Calu3 (cell line): ENCODE data around the gene KIF16B. TPM values are rescaled to one million over a fixed set of nuclear protein-coding genes. Genes with fewer than 3 reads are reported as not detected.
"Not testable (repeated sequence)": the region's sequence is repeated elsewhere in the genome, so short reads cannot be mapped to it uniquely, and the experiment has no call there.

Experiments
- BruUV-seq: library from RNA; stranded (reverse); fragments of 400-500 nt; replicated peaks from 2 replicates; lab custom pipeline; 2021; lab: Mats Ljungman, UMichigan
- CTCF ChIA-PET: fragments of 300-600 bp; sonication (Branson Sonifier 250); formaldehyde crosslinking; loops from one replicate; lab custom pipeline; 2022; ENCODE audit warnings: antibody characterized with exemption; lab: Charles Lee
- DNase-seq: peaks from one replicate; pipeline ENCODE4 v3.0.0; 2022
- H3K27ac Mint-ChIP-seq: one replicate; pipeline ENCODE4 v1.8.0; 2022; ENCODE audit warnings: mixed read lengths; ENCODE audit not compliant: unreplicated experiment
- H3K27me3 Mint-ChIP-seq: one replicate; pipeline ENCODE4 v1.8.0; 2022; ENCODE audit warnings: mixed read lengths; ENCODE audit not compliant: unreplicated experiment
- H3K36me3 Mint-ChIP-seq: one replicate; pipeline ENCODE4 v1.8.0; 2022; ENCODE audit warnings: mild to moderate bottlenecking, moderate library complexity, mixed read lengths; ENCODE audit not compliant: insufficient read depth, unreplicated experiment
- H3K4me1 Mint-ChIP-seq: one replicate; pipeline ENCODE4 v1.8.0; 2022; ENCODE audit warnings: mild to moderate bottlenecking, low read depth, mixed read lengths; ENCODE audit not compliant: unreplicated experiment
- H3K4me3 Mint-ChIP-seq: one replicate; pipeline ENCODE4 v1.8.0; 2022; ENCODE audit warnings: mild to moderate bottlenecking, low read depth, moderate library complexity, mixed read lengths; ENCODE audit not compliant: unreplicated experiment
- H3K9me3 Mint-ChIP-seq: one replicate; pipeline ENCODE4 v1.8.0; 2022; ENCODE audit warnings: low read depth, mixed read lengths; ENCODE audit not compliant: unreplicated experiment
- intact Hi-C: fragments of 100-400 bp; cut with micrococcal nuclease; formaldehyde crosslinking; loops from one replicate; pipeline ENCODE4 v1.10.0; 2022; ENCODE audit not compliant: unreplicated experiment
- total RNA-seq: library from RNA; stranded (reverse); gene quantifications from 2 replicates; pipeline ENCODE4 v1.2.3, GENCODE V29; 2022
- TF ChIP-seq, protein P1 (sequence below): fragments of 200-600 bp; IDR thresholded peaks from one replicate; pipeline ENCODE4 v1.8.0; 2022; ENCODE audit warnings: antibody characterized with exemption; ENCODE audit not compliant: unreplicated experiment

Gene KIF16B
- total RNA-seq, 1 experiment from 2014 or later: 4.3 TPM

DNA sequence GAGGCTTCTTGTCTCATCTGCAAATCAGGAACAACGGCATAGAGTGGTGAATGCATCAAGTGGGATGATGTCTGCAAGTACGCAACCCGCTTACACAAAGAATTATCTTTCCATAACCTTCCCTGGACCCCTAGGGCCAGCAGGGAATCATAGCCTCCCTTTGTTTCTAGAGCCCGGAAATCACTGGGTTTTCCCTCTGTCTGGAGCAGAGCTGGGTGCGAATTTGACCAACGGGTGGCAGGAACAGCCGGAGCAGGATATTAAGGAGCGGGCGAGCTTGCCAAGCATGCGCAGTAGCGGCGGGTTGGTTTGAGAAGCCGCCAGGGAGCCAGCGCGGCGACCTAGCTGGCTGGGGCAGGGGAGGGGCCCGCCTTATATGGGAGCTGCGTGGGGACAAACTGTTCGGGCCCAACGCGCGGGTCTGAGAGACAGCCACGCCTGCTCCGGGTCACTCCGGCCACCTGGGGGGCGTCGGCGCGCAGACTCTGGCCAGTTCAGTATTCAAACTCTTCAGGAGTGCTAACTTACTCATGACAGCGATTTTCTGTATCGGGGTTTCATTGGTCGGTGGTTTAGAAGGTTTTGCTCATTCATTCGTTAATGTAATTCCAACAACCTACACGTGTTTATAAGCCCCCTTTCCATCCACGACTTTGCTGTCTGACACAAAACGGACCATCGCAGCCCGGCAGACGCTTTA, 1.6 kb upstream of the KIF16B start:
- TF ChIP-seq, protein P1, sequence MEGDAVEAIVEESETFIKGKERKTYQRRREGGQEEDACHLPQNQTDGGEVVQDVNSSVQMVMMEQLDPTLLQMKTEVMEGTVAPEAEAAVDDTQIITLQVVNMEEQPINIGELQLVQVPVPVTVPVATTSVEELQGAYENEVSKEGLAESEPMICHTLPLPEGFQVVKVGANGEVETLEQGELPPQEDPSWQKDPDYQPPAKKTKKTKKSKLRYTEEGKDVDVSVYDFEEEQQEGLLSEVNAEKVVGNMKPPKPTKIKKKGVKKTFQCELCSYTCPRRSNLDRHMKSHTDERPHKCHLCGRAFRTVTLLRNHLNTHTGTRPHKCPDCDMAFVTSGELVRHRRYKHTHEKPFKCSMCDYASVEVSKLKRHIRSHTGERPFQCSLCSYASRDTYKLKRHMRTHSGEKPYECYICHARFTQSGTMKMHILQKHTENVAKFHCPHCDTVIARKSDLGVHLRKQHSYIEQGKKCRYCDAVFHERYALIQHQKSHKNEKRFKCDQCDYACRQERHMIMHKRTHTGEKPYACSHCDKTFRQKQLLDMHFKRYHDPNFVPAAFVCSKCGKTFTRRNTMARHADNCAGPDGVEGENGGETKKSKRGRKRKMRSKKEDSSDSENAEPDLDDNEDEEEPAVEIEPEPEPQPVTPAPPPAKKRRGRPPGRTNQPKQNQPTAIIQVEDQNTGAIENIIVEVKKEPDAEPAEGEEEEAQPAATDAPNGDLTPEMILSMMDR: no peak
- H3K4me1 Mint-ChIP-seq: peaks cover 11% of the 10 kb centered on the region
- CTCF ChIA-PET: no interaction called here
- peak overlapping the region; percentile 69 for H3K4me3 Mint-ChIP-seq
- no peaks in the 10 kb centered on the region for H3K9me3 Mint-ChIP-seq
- intact Hi-C loops: no loop called here
- no TSS peak for BruUV-seq
- no peak overlapping the region for H3K27ac Mint-ChIP-seq
- peaks cover 8% of the 10 kb centered on the region for H3K36me3 Mint-ChIP-seq
- DNase-seq: peak; percentile 67
- no peaks in the 10 kb centered on the region for H3K27me3 Mint-ChIP-seq

DNA sequence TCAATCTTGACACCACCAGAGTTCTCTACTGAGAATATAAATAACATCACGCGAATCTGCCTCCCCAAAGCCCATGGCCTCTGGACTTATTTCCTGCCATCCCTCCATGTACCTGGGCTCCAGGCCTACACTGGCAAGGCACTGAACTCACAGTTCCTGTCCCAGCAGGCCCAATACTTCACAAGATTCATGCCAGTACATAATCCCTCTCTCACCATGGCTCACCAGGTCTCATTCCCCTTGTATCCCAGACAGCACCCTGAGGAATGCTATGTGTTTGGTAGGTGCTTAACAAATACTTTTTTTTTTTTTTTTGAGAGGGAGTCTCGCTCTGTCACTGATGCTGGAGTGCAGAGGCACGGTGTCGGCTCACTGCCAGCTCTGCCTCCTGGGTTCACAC, 1.9 kb downstream of the KIF16B start:
- Mint-ChIP-seq H3K27me3 (no peaks in the 10 kb centered on the region), H3K4me3 (no peak overlapping the region), H3K27ac (no peak overlapping the region), H3K4me1 (peaks cover 11% of the 10 kb centered on the region), H3K36me3 (peaks cover 8% of the 10 kb centered on the region), H3K9me3 (no peaks in the 10 kb centered on the region)
- TF ChIP-seq, protein P1: no peak
- intact Hi-C loops: no loop called here
- DNase-seq: no peak
- no TSS peak for BruUV-seq
- CTCF ChIA-PET: no interaction called here

DNA sequence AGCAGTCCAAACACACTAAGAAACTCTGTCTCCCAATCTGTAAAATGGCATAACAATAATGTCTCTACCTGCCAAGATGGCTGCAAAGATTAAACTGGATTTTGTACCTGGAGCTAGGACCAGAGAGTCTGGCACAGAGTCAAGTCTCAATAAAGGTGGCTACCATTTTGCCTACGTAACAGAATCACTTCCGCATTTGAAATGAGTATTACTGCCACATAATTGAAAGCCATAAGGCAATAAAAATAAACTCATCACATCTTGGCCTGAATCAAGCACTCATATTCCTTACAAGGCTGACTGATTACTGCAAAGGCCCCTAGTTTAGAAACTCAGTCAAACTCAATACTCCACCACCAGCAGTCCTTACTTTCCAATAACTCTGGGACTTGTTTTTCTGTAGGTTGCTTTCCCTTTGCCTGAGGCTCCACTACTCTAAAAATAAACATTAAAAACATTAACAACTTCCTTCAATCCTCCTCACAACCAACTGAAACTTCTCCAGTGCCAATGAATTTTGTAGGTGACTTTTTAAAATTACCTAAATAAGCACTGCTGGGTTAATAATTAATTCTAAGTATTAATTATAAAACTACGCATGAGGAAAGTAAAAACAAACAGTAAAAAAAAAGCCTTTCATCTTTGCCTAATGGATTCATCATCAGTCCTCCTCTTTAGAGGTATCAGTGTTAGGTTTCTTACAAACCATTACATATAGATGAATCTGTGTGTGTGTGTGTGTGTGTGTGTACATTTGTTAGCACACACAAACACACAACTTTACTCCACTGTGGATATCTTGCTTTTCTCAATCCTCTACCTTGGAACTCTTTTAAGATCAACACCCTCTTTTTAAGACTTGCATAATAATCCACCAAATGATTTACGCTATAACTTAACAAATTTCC, 3.7 kb downstream of the KIF16B start:
- BruUV-seq: no TSS peak
- CTCF ChIA-PET: no interaction called here
- intact Hi-C loops: no loop called here

DNA sequence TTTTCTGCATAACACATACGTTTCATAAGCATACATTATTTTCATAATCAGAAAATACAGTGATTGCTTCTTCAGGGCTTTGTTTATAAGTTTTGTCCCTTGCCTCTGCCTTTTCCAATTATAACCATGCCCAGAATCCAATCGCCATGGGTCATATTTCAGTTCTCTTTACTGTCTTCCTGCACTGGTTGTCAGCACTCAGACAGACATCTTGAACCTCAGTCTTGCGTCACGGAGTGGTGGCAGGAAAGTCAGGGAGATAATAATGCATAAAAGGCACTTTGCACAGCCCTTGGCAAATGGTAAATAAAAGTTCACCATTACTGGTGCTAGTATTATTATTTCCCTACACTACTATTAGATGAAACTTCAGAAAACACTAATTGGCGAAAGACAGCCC, 7.2 kb downstream of the KIF16B start:
- no peak for DNase-seq
- TF ChIP-seq, protein P1: no peak
- Mint-ChIP-seq H3K27ac (no peak overlapping the region), H3K4me1 (peaks cover 7% of the 10 kb centered on the region), H3K4me3 (no peak overlapping the region), H3K9me3 (no peaks in the 10 kb centered on the region), H3K27me3 (no peaks in the 10 kb centered on the region), H3K36me3 (no peaks in the 10 kb centered on the region)
- no TSS peak for BruUV-seq
- intact Hi-C loops: no loop called here
- CTCF ChIA-PET: no interaction called here

More for the DNA sequence above, 3.7 kb downstream of the KIF16B start:
- no peaks in the 10 kb centered on the region for H3K27me3 Mint-ChIP-seq
- no peaks in the 10 kb centered on the region for H3K9me3 Mint-ChIP-seq
- peaks cover 11% of the 10 kb centered on the region for H3K4me1 Mint-ChIP-seq
- TF ChIP-seq, protein P1: no peak
- H3K4me3 Mint-ChIP-seq: no peak overlapping the region
- DNase-seq: no peak
- no peak overlapping the region for H3K27ac Mint-ChIP-seq
- peaks cover 8% of the 10 kb centered on the region for H3K36me3 Mint-ChIP-seq

DNA sequence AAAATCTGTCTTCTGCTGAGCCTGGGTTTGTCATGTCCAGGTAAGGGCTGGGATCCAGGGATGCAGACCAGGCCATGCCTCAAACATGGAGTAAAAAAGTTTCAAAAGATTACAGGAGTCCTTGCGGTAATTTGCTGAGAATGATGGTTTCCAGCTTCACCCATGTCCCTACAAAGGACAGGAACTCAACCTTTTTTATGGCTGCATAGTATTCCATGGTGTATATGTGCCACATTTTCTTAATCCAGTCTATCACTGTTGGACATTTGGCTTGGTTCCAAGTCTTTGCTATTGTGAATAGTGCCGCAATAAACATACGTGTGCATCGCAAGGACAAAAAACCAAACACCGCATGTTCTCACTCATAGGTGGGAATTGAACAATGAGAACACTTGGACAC, 9.2 kb downstream of the KIF16B start:
- H3K4me1 Mint-ChIP-seq, H3K36me3 Mint-ChIP-seq, H3K27ac Mint-ChIP-seq, H3K9me3 Mint-ChIP-seq, H3K4me3 Mint-ChIP-seq, CTCF ChIA-PET, DNase-seq, intact Hi-C loops, BruUV-seq, H3K27me3 Mint-ChIP-seq: not testable (repeated sequence)
